H1 (cell line): Measurements from ENCODE around the gene BRSK2. TPM values are rescaled to one million over a fixed set of nuclear protein-coding genes. Genes with fewer than 3 reads are reported as not detected.

Experiments
- CTCF ChIA-PET: fragments of 300-600 bp; sonication (Branson Sonifier 250); formaldehyde crosslinking; loops from one replicate; lab custom pipeline; 2021; ENCODE audit not compliant: partially characterized antibody; lab: Charles Lee
- POLR2A ChIA-PET: fragments of 300-600 bp; sonication (Branson Sonifier 250); formaldehyde crosslinking; loops from one replicate; lab custom pipeline; 2021; ENCODE audit warnings: inconsistent platforms; ENCODE audit not compliant: partially characterized antibody; lab: Charles Lee
- DNase-seq, 2 experiments: peaks; one replicate each; pipeline versions ENCODE4 v3.0.0 to v3.0.0-alpha.2; 2010 to 2022; ENCODE audit warnings: low spot score in 2 of 2, low read depth in 1 of 2, mixed read lengths in 1 of 2
- FAIRE-seq: peaks from 2 replicates; lab custom pipeline; 2011; peaks lifted over from hg19 to GRCh38; lab: Jason Lieb, UNC
- H2AFZ ChIP-seq: 2 replicates; pipeline ENCODE4 v1.8.1; 2012; ENCODE audit warnings: low read length, inconsistent platforms
- H2AK5ac ChIP-seq: 2 replicates; pipeline ENCODE4 v1.6.1; 2013; ENCODE audit warnings: low read depth, low read length
- H2BK120ac ChIP-seq: replicated peaks from 2 replicates; pipeline ENCODE3; 2013; ENCODE audit warnings: low read depth, low read length, inconsistent platforms
- H2BK12ac ChIP-seq: 2 replicates; pipeline ENCODE4 v1.6.1; 2013; ENCODE audit warnings: low read depth, low read length
- H2BK15ac ChIP-seq: 2 replicates; pipeline ENCODE4 v1.6.1; 2013; ENCODE audit warnings: low read length
- H2BK20ac ChIP-seq: 2 replicates; pipeline ENCODE4 v1.6.1; 2013; ENCODE audit warnings: low read length
- H2BK5ac ChIP-seq: 2 replicates; pipeline ENCODE4 v1.6.1; 2013; ENCODE audit warnings: low read depth, low read length
- H3K14ac ChIP-seq: 2 replicates; pipeline ENCODE4 v1.6.1; 2013; ENCODE audit warnings: inconsistent platforms; ENCODE audit not compliant: insufficient read length
- H3K18ac ChIP-seq: 2 replicates; pipeline ENCODE4 v1.6.1; 2013; ENCODE audit warnings: low read length; ENCODE audit errors: extremely low read depth
- H3K23ac ChIP-seq: 2 replicates; pipeline ENCODE4 v1.6.1; 2013; ENCODE audit warnings: inconsistent platforms; ENCODE audit not compliant: insufficient read length
- H3K23me2 ChIP-seq: 2 replicates; pipeline ENCODE4 v1.6.1; 2013; ENCODE audit warnings: low read depth, low read length
- H3K27ac ChIP-seq: 2 replicates; pipeline ENCODE4 v1.6.1; 2011; ENCODE audit warnings: low read depth, low read length, inconsistent platforms
- H3K27me3 ChIP-seq, 4 experiments: replicated peaks in 1 of 4; 1 replicate in 1 of 4; 2 replicates in 3 of 4; pipeline versions ENCODE4 v1.6.1 to v1.8.1; 2011 to 2013; ENCODE audit warnings: low read length in 3 of 4, mild to moderate bottlenecking in 3 of 4, inconsistent platforms in 2 of 4, mixed read lengths in 2 of 4, moderate library complexity in 1 of 4; ENCODE audit not compliant: control insufficient read depth in 3 of 4, insufficient read depth in 3 of 4; ENCODE audit errors: extremely low read depth in 1 of 4
- H3K36me3 ChIP-seq, 4 experiments: 2 replicates each; pipeline versions ENCODE4 v1.6.1 to v1.8.1; 2011 to 2013; ENCODE audit warnings: mild to moderate bottlenecking in 4 of 4, low read length in 3 of 4, moderate library complexity in 2 of 4, control low read depth in 1 of 4, inconsistent platforms in 1 of 4; ENCODE audit not compliant: insufficient read depth in 4 of 4, control insufficient read depth in 2 of 4
- H3K4ac ChIP-seq: replicated peaks from 2 replicates; pipeline ENCODE3; 2013; ENCODE audit warnings: low read length, low read depth, mixed read lengths, inconsistent platforms; ENCODE audit not compliant: insufficient read length
- H3K4me1 ChIP-seq, 4 experiments: replicated peaks in 1 of 4; 1 replicate in 1 of 4; 2 replicates in 3 of 4; pipeline versions ENCODE4 v1.6.1 to v1.8.1; 2011 to 2013; ENCODE audit warnings: low read length in 3 of 4, inconsistent platforms in 2 of 4, mixed read lengths in 1 of 4; ENCODE audit not compliant: insufficient read depth in 4 of 4, control insufficient read depth in 3 of 4
- H3K4me2 ChIP-seq, 2 experiments: 2 replicates each; pipeline versions ENCODE4 v1.6.1 to v1.8.1; 2011 to 2013; ENCODE audit warnings: low read depth in 2 of 2, low read length in 2 of 2, control low read depth in 1 of 2, inconsistent platforms in 1 of 2, mild to moderate bottlenecking in 1 of 2; ENCODE audit not compliant: insufficient read depth in 1 of 2
- H3K4me3 ChIP-seq, 4 experiments: fragments of 200-600, 300-600 bp in 1 of 4; sonication (generic), shearing (Covaris generic), sonication (Bioruptor Twin) in 1 of 4; 2 replicates each; pipeline versions ENCODE4 v1.5.1 to v1.8.1; 2011 to 2016; ENCODE audit warnings: low read length in 4 of 4, low read depth in 3 of 4, control low read depth in 2 of 4, inconsistent platforms in 2 of 4, mild to moderate bottlenecking in 2 of 4, mixed read lengths in 1 of 4, moderate library complexity in 1 of 4; ENCODE audit not compliant: insufficient read depth in 2 of 4; ENCODE audit errors: extremely low read depth in 1 of 4
- H3K56ac ChIP-seq: replicated peaks from 2 replicates; pipeline ENCODE3; 2013; ENCODE audit warnings: low read depth, mild to moderate bottlenecking, mixed read lengths, low read length, inconsistent platforms; ENCODE audit not compliant: insufficient read length
- H3K79me1 ChIP-seq: 2 replicates; pipeline ENCODE4 v1.6.1; 2013; ENCODE audit warnings: low read depth, low read length, control low read depth
- H3K79me2 ChIP-seq, 2 experiments: 2 replicates each; pipeline versions ENCODE4 v1.6.1 to v1.8.1; 2012 to 2013; ENCODE audit warnings: low read length in 2 of 2, mild to moderate bottlenecking in 2 of 2, inconsistent platforms in 1 of 2; ENCODE audit not compliant: insufficient read depth in 2 of 2, control insufficient read depth in 1 of 2
- H3K9ac ChIP-seq, 4 experiments: replicated peaks in 1 of 4; 1 replicate in 1 of 4; 2 replicates in 3 of 4; pipeline versions ENCODE4 v1.6.1 to v1.8.1; 2011 to 2013; ENCODE audit warnings: low read depth in 3 of 4, low read length in 3 of 4, control low read depth in 2 of 4, mild to moderate bottlenecking in 2 of 4, moderate library complexity in 2 of 4, inconsistent platforms in 1 of 4; ENCODE audit errors: extremely low read depth in 1 of 4
- H3K9me3 ChIP-seq, 2 experiments: 2 replicates each; pipeline versions ENCODE4 v1.6.1 to v1.8.1; 2012 to 2013; ENCODE audit warnings: mild to moderate bottlenecking in 2 of 2, moderate library complexity in 2 of 2, control low read depth in 1 of 2, inconsistent platforms in 1 of 2, low read depth in 1 of 2, low read length in 1 of 2, mixed read lengths in 1 of 2; ENCODE audit not compliant: insufficient read depth in 2 of 2
- H4K20me1 ChIP-seq, 2 experiments: replicated peaks in 1 of 2; 2 replicates each; pipeline versions ENCODE3 to v1.8.1; 2011 to 2013; ENCODE audit warnings: inconsistent platforms in 2 of 2, low read length in 2 of 2, mild to moderate bottlenecking in 1 of 2; ENCODE audit not compliant: insufficient read depth in 2 of 2, control insufficient read depth in 1 of 2
- H4K5ac ChIP-seq: 2 replicates; pipeline ENCODE4 v1.6.1; 2013; ENCODE audit warnings: low read length, low read depth, mixed read lengths, inconsistent platforms; ENCODE audit not compliant: insufficient read length
- H4K8ac ChIP-seq: 2 replicates; pipeline ENCODE4 v1.8.0; 2013; ENCODE audit warnings: mild to moderate bottlenecking, moderate library complexity, low read length, inconsistent platforms; ENCODE audit not compliant: insufficient read depth; ENCODE audit errors: extremely low read depth
- H4K91ac ChIP-seq: replicated peaks from 2 replicates; pipeline ENCODE3; 2013; ENCODE audit warnings: low read length, mixed read lengths, inconsistent platforms; ENCODE audit not compliant: insufficient read length
- CREB1 ChIP-seq: IDR thresholded peaks from 2 replicates; pipeline ENCODE4 v1.6.1; 2012; ENCODE audit warnings: inconsistent platforms
- EGR1 ChIP-seq: IDR thresholded peaks from 2 replicates; pipeline ENCODE4 v1.6.1; 2011; ENCODE audit warnings: low read depth, low read length, borderline replicate concordance
- GABPA ChIP-seq: IDR thresholded peaks from 2 replicates; pipeline ENCODE4 v1.6.1; 2011; ENCODE audit warnings: mild to moderate bottlenecking, low read length, moderate library complexity, borderline replicate concordance; ENCODE audit not compliant: insufficient read depth
- MAFK ChIP-seq: IDR thresholded peaks from 2 replicates; pipeline ENCODE4 v1.6.1; 2012; ENCODE audit warnings: low read depth, mild to moderate bottlenecking, improper control_type of control experiment, low read length
- RXRA ChIP-seq: IDR thresholded peaks from 2 replicates; pipeline ENCODE4 v1.6.1; 2011; ENCODE audit warnings: low read depth, mild to moderate bottlenecking, low read length, moderate library complexity; ENCODE audit not compliant: insufficient read depth
- SP2 ChIP-seq: IDR thresholded peaks from 2 replicates; pipeline ENCODE4 v1.6.1; 2012; ENCODE audit warnings: mild to moderate bottlenecking, low read length, inconsistent platforms
- WGBS, 2 experiments: shearing (Covaris generic) in 1 of 2; methylation state at CpG; one replicate each; pipeline versions ENCODE4 v1.1.6 to v1.1.7; 2013 to 2015; ENCODE audit warnings: low lambda C conversion rate in 2 of 2, mixed read lengths in 2 of 2, inconsistent platforms in 1 of 2, low coverage in 1 of 2, missing lambda C conversion rate in 1 of 2; ENCODE audit not compliant: insufficient replicate concordance in 2 of 2, insufficient coverage in 1 of 2, insufficient read length in 1 of 2; ENCODE audit errors: extremely low coverage in 1 of 2, missing lambda C conversion rate in 1 of 2; 5-methylcytosine and 5-hydroxymethylcytosine counted together
- polyA plus RNA-seq, 7 experiments: library from polyadenylated mRNA; depleted of rRNA in 3 of 7; stranded (reverse) in 5 of 7; unstranded in 2 of 7; fragments of >200 nt in 5 of 7; fragments of 200-250 nt in 2 of 7; gene quantifications; 1 replicate in 5 of 7; 2 replicates in 1 of 7; 4 replicates in 1 of 7; pipeline versions ENCODE4 v1.2.1 to v1.2.3, GENCODE V29; 2011 to 2013; ENCODE audit warnings: missing spikeins in 2 of 7, mixed read lengths in 2 of 7
- total RNA-seq: library from RNA; stranded (reverse); fragmentation: NEBNext Ultra II Directional; extraction: Animal tissue kit (Norgen Biotek cat#: 25700); gene quantifications from 2 replicates; pipeline ENCODE4 v1.2.1, GENCODE V29; 2021
- TF ChIP-seq, protein P1 (sequence below): IDR thresholded peaks from 2 replicates; pipeline ENCODE4 v1.6.1; 2011; ENCODE audit warnings: low read depth, mild to moderate bottlenecking, low read length; ENCODE audit not compliant: insufficient read depth

Gene BRSK2
- total and polyA plus RNA-seq, 2 of the 8 experiments (the other 6 are each of a cell fraction or from before 2014, with no cell fraction given), result 17.3 to 27.1 TPM

DNA sequence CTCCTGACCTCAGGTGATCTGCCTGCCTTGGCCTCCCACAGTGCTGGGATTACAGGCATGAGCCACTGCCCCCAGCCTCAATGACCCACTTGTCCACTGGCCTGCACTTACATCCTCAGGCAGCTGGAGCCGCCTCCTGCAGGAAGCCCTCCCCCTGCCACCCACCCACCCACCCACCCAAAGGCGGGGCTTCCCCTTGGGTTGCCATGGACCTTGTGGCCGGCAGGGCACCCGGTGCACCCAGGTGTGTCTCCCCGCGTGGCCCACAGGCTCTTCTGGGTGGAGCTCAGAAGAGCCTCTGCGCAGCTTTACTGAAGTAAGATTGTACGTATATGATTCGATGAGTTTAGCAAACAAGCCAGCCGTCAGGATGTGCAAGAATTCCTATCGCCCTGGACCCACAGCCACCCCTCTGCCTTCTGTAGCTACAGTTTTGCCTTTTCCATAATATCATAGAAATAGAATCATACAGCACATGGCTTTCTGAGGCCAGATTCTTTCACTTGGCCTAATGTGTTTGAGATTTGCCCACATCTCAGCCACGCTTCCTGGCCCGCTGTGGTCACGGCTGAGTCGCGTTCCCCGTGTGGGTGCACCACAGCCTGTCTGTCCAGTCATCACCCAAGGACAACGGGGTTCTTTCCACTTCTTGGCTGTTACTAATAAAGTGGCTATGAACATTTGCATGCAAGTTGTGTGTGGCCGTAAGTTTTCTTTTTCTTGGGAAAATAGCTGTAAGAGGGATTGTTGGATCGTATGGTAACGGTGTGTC is 5.3 kb upstream of the BRSK2 start:
- no peak overlapping the region for H3K56ac ChIP-seq
- POLR2A ChIA-PET, result interaction anchor here (0.8 to 1.4 kb wide), 4 partner anchors 14 to 33 kb away, joined by 3 to 4 read pairs (median 3); no protein-coding TSS in a partner anchor
- FAIRE-seq, result no peak
- H2BK5ac ChIP-seq, result no peak overlapping the region
- H3K79me1 ChIP-seq, result no peaks in the 10 kb centered on the region
- no peak overlapping the region for H2BK20ac ChIP-seq
- CTCF ChIA-PET, result interaction anchor here (1.7 kb wide), 1 partner anchor 19 kb away, joined by 4 read pairs; no protein-coding TSS in a partner anchor
- no peaks in the 10 kb centered on the region for H3K36me3 ChIP-seq
- no peak overlapping the region for H2AK5ac ChIP-seq
- H3K4me2 ChIP-seq, result no peak overlapping the region; a peak in 1 of 4 replicates
- no peak overlapping the region for H2AFZ ChIP-seq
- 92% methylated on average over 19 of the region's 21 CpGs; no CpG with 5 or more reads in 1 of the 2 experiments for WGBS, 2 experiments
- H2BK120ac ChIP-seq, result no peak overlapping the region
- no peak overlapping the region for H4K5ac ChIP-seq
- H3K23me2 ChIP-seq, result peaks cover 14% of the 10 kb centered on the region; the same call in 1 of the 2 replicates
- H3K79me2 ChIP-seq, result no peaks in the 10 kb centered on the region
- H4K91ac ChIP-seq, result no peak overlapping the region
- H3K23ac ChIP-seq, result no peak overlapping the region
- H3K14ac ChIP-seq, result no peak overlapping the region
- no peak overlapping the region for H2BK12ac ChIP-seq
- no peak overlapping the region for H3K27ac ChIP-seq
- H3K4me1 ChIP-seq, result peaks cover 0 to 19% (median 11%) of the 10 kb centered on the region in 4 experiments; a peak in 6 of 7 replicates
- H3K9me3 ChIP-seq, result no peaks in the 10 kb centered on the region
- no peak overlapping the region for H3K18ac ChIP-seq
- no peak overlapping the region for H2BK15ac ChIP-seq
- H3K4ac ChIP-seq, result no peak overlapping the region
- DNase-seq, result no peak
- H3K27me3 ChIP-seq, result peaks cover 0 to 12% (median 7%) of the 10 kb centered on the region in 4 experiments; a peak in 4 of 7 replicates
- no peak for TF ChIP-seq GABPA
- TF ChIP-seq, protein P1, sequence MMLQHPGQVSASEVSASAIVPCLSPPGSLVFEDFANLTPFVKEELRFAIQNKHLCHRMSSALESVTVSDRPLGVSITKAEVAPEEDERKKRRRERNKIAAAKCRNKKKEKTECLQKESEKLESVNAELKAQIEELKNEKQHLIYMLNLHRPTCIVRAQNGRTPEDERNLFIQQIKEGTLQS, result no peak
- TF ChIP-seq RXRA, result no peak
- no peak for TF ChIP-seq CREB1
- no peak for TF ChIP-seq SP2
- TF ChIP-seq MAFK, result no peak
- no peak for TF ChIP-seq EGR1
- no peak overlapping the region for H4K8ac ChIP-seq
- H3K9ac ChIP-seq, result no peak overlapping the region
- H3K4me3 ChIP-seq, result no peak overlapping the region
- peaks cover 0 to 5% of the 10 kb centered on the region in 2 experiments for H4K20me1 ChIP-seq
